ENCODE data around the gene ASCL5.
"Not testable (repeated sequence)": the region's sequence is repeated elsewhere in the genome, so short reads cannot be mapped to it uniquely, and the experiment has no call there.

ASCL5 gene

GRCh38 chr1:201126832-201127754 is at the start of gene ASCL5:
ASCL5 (minus strand) TSS chr1:201127184; CDS start chr1:201115372, 11,812 bp downstream.
- DNase-seq (ENCODE audit: low spot score): no peak

GRCh38 chr1:201175820-201176500 is 49.0 kb upstream of the ASCL5 start:
- DNase-seq (ENCODE audit: low spot score): no peak

GRCh38 chr1:201173736-201174135 is 46.8 kb upstream of the ASCL5 start:
- DNase-seq (ENCODE audit: low spot score): no peak

GRCh38 chr1:201172999-201173610 is 46.1 kb upstream of the ASCL5 start:
- no peak for DNase-seq (ENCODE audit: low spot score)

GRCh38 chr1:201172326-201172725 is 45.3 kb upstream of the ASCL5 start:
- no peak for DNase-seq (ENCODE audit: low spot score)

- DNase-seq (ENCODE audit: low spot score): peak; percentile 19
These were observed 44.4 kb upstream of the ASCL5 start for GRCh38 chr1:201171063-201172036.

- peak; percentile 74 for DNase-seq (ENCODE audit: low spot score)
These were observed 43.6 kb upstream of the ASCL5 start for GRCh38 chr1:201170533-201171062.

- no peak for DNase-seq (ENCODE audit: low spot score)
These were observed 43.1 kb upstream of the ASCL5 start for GRCh38 chr1:201169971-201170532.

GRCh38 chr1:201169203-201169602 is 42.2 kb upstream of the ASCL5 start:
- no peak for DNase-seq (ENCODE audit: low spot score)

GRCh38 chr1:201167041-201167991 is 40.3 kb upstream of the ASCL5 start:
- no peak for DNase-seq (ENCODE audit: low spot score)

- no peak for DNase-seq (ENCODE audit: low spot score)
These were observed 37.7 kb upstream of the ASCL5 start for GRCh38 chr1:201164645-201165044.

- no peak for DNase-seq (ENCODE audit: low spot score)
These were observed 36.7 kb upstream of the ASCL5 start for GRCh38 chr1:201163707-201164106.

- DNase-seq (ENCODE audit: low spot score): not testable (repeated sequence)
These were observed 36.1 kb upstream of the ASCL5 start for GRCh38 chr1:201163036-201163435.

- DNase-seq (ENCODE audit: low spot score): no peak
These were observed 31.0 kb upstream of the ASCL5 start for GRCh38 chr1:201157949-201158348.

- no peak for DNase-seq (ENCODE audit: low spot score)
These were observed 29.8 kb upstream of the ASCL5 start for GRCh38 chr1:201156819-201157218.

- DNase-seq (ENCODE audit: low spot score): no peak
These were observed 29.4 kb upstream of the ASCL5 start for GRCh38 chr1:201156346-201156745.

GRCh38 chr1:201155354-201155753 is 28.4 kb upstream of the ASCL5 start:
- DNase-seq (ENCODE audit: low spot score): no peak

GRCh38 chr1:201154389-201155165 is 27.6 kb upstream of the ASCL5 start, which contains the start of gene TMEM9:
TMEM9 (minus strand) TSS chr1:201154474; CDS start chr1:201153923, 551 bp downstream.
- DNase-seq (ENCODE audit: low spot score): peak; percentile 98
